ENCODE results near the gene CDK5RAP1.

CDK5RAP1 gene

DNA sequence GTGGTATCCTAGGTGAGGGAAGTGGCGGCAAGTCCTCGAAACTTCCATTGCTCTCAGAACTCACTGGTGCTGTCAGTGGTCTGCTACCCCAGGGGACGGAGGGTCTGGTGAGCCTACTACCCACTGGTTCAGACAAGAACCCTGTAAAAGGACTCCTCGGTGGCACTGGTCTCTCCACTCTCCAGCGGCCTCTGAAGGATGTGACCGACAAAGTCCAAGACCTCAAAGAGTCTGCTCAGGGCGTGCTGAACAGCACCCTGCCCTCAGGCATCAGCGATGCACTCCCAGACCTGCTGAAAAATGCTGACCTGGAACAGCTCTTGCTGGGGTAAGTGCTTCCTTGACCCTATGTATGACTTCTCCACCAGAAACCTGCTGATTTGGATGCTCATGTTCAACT lies 51.8 kb downstream of the CDK5RAP1 start (continued):
- TF ChIP-seq, protein P1, sequence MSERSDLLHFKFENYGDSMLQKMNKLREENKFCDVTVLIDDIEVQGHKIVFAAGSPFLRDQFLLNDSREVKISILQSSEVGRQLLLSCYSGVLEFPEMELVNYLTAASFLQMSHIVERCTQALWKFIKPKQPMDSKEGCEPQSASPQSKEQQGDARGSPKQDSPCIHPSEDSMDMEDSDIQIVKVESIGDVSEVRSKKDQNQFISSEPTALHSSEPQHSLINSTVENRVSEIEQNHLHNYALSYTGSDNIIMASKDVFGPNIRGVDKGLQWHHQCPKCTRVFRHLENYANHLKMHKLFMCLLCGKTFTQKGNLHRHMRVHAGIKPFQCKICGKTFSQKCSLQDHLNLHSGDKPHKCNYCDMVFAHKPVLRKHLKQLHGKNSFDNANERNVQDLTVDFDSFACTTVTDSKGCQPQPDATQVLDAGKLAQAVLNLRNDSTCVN (tag by site-specific recombination; optimal IDR thresholded peaks at IDR 0.05): no peak
- TF ChIP-seq ZNF24 (tag by site-specific recombination; IDR thresholded peaks at IDR 0.05): no peak
- no peak for TF ChIP-seq ZNF623 (tag by site-specific recombination; IDR thresholded peaks at IDR 0.05)
- TF ChIP-seq SP7 (tag by site-specific recombination; IDR thresholded peaks at IDR 0.05): no peak
- TF ChIP-seq, protein P2, sequence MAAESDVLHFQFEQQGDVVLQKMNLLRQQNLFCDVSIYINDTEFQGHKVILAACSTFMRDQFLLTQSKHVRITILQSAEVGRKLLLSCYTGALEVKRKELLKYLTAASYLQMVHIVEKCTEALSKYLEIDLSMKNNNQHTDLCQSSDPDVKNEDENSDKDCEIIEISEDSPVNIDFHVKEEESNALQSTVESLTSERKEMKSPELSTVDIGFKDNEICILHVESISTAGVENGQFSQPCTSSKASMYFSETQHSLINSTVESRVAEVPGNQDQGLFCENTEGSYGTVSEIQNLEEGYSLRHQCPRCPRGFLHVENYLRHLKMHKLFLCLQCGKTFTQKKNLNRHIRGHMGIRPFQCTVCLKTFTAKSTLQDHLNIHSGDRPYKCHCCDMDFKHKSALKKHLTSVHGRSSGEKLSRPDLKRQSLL (tag by site-specific recombination; IDR thresholded peaks at IDR 0.05): no peak
- no peak for TF ChIP-seq FEZF1 (tag by site-specific recombination; IDR thresholded peaks at IDR 0.05)
- TF ChIP-seq ZNF274 (IDR thresholded peaks at IDR 0.05; ENCODE audit: low read length): no peak
- no peak for TF ChIP-seq ZNF274 (tag by site-specific recombination; IDR thresholded peaks at IDR 0.05; ENCODE audit: borderline replicate concordance)
- TF ChIP-seq, protein P3, sequence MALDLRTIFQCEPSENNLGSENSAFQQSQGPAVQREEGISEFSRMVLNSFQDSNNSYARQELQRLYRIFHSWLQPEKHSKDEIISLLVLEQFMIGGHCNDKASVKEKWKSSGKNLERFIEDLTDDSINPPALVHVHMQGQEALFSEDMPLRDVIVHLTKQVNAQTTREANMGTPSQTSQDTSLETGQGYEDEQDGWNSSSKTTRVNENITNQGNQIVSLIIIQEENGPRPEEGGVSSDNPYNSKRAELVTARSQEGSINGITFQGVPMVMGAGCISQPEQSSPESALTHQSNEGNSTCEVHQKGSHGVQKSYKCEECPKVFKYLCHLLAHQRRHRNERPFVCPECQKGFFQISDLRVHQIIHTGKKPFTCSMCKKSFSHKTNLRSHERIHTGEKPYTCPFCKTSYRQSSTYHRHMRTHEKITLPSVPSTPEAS (tag by site-specific recombination; IDR thresholded peaks at IDR 0.05): no peak
- no peak for TF ChIP-seq ZNF211 (tag by site-specific recombination; IDR thresholded peaks at IDR 0.05; ENCODE audit: low read depth)

DNA sequence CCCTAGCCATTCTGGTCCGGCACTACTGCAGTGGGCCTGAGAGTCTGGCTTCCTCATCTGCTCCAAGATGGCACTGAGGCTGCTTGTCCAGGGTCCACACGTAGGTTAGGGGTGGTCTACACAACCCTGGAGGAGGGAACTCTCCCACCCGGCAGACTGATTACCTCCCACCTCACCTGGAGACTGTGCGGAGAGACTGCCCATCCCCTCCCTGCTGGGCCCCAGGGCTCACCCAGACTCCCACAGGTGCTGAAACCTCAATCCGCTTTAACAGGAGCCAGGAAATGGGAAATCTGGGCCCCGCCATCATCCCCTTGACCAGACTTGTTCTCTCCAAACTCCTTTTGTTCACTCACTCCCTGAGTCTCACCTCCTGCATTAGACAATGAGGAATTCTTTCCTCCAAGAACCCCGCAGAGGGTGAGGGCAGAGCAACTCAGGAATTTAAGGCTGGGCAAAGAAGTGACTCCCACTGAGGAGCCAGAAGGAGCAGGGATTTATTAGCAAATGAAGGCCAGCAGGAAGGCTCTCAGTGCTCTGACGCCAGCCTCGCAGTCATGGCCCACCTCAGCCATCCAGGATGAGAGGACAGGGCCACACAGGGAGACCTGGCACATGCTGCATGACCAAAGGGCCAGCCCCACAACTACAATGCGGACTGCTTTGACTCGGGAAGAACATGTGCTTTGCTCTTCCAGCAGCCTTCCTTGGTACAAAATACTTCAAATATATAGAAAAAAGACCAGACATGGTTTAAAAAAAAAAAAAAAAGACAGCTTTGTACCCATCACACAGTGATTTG lies 53.0 kb downstream of the CDK5RAP1 start:
- ChIA-PET CTCF (no interaction called here), POLR2A (no interaction called here)
- H3K4me3 ChIP-seq (ENCODE audit: low read depth, low read length): no peak overlapping the region
- H3K4me1 ChIP-seq (ENCODE audit: control insufficient read depth, insufficient read depth, low read length): no peaks in the 10 kb centered on the region
- H3K27ac ChIP-seq (ENCODE audit: extremely low read depth, low read depth, low read length): no peak overlapping the region
- peaks cover 0 to 13% of the 10 kb centered on the region in 2 experiments; a peak in 2 of 3 replicates for H3K36me3 ChIP-seq (ENCODE audit: control insufficient read depth in 2 of 2, insufficient read depth in 1 of 2, low read length in 2 of 2)
- H3K9me3 ChIP-seq (ENCODE audit: control insufficient read depth, insufficient read depth, low read depth, low read length): no peaks in the 10 kb centered on the region
- TF ChIP-seq ZNF658 (tag by site-specific recombination; IDR thresholded peaks at IDR 0.05) (no peak), ZNF792 (tag by site-specific recombination; IDR thresholded peaks at IDR 0.05) (no peak), ZNF239 (tag by site-specific recombination; IDR thresholded peaks at IDR 0.05) (no peak), GLIS2 (tag by site-specific recombination; IDR thresholded peaks at IDR 0.05) (no peak), ZNF211 (tag by site-specific recombination; IDR thresholded peaks at IDR 0.05; ENCODE audit: low read depth) (no peak), ZSCAN30 (tag by site-specific recombination; IDR thresholded peaks at IDR 0.05) (no peak), GFI1B (tag by site-specific recombination; IDR thresholded peaks at IDR 0.05) (no peak), ZNF791 (tag by site-specific recombination; IDR thresholded peaks at IDR 0.05) (no peak), ZNF157 (tag by site-specific recombination; IDR thresholded peaks at IDR 0.05) (no peak), REPIN1 (tag by site-specific recombination; IDR thresholded peaks at IDR 0.05; ENCODE audit: low read depth) (no peak), ZNF426 (tag by site-specific recombination; IDR thresholded peaks at IDR 0.05) (no peak), ZNF23 (tag by site-specific recombination; IDR thresholded peaks at IDR 0.05; ENCODE audit: borderline replicate concordance) (no peak), SP7 (tag by site-specific recombination; IDR thresholded peaks at IDR 0.05) (no peak)
- TF ChIP-seq, protein P4, sequence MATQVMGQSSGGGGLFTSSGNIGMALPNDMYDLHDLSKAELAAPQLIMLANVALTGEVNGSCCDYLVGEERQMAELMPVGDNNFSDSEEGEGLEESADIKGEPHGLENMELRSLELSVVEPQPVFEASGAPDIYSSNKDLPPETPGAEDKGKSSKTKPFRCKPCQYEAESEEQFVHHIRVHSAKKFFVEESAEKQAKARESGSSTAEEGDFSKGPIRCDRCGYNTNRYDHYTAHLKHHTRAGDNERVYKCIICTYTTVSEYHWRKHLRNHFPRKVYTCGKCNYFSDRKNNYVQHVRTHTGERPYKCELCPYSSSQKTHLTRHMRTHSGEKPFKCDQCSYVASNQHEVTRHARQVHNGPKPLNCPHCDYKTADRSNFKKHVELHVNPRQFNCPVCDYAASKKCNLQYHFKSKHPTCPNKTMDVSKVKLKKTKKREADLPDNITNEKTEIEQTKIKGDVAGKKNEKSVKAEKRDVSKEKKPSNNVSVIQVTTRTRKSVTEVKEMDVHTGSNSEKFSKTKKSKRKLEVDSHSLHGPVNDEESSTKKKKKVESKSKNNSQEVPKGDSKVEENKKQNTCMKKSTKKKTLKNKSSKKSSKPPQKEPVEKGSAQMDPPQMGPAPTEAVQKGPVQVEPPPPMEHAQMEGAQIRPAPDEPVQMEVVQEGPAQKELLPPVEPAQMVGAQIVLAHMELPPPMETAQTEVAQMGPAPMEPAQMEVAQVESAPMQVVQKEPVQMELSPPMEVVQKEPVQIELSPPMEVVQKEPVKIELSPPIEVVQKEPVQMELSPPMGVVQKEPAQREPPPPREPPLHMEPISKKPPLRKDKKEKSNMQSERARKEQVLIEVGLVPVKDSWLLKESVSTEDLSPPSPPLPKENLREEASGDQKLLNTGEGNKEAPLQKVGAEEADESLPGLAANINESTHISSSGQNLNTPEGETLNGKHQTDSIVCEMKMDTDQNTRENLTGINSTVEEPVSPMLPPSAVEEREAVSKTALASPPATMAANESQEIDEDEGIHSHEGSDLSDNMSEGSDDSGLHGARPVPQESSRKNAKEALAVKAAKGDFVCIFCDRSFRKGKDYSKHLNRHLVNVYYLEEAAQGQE (tag by site-specific recombination; IDR thresholded peaks at IDR 0.05): no peak
- TF ChIP-seq, protein P5, sequence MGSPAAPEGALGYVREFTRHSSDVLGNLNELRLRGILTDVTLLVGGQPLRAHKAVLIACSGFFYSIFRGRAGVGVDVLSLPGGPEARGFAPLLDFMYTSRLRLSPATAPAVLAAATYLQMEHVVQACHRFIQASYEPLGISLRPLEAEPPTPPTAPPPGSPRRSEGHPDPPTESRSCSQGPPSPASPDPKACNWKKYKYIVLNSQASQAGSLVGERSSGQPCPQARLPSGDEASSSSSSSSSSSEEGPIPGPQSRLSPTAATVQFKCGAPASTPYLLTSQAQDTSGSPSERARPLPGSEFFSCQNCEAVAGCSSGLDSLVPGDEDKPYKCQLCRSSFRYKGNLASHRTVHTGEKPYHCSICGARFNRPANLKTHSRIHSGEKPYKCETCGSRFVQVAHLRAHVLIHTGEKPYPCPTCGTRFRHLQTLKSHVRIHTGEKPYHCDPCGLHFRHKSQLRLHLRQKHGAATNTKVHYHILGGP (tag by site-specific recombination; IDR thresholded peaks at IDR 0.05): no peak
- TF ChIP-seq, protein P6, sequence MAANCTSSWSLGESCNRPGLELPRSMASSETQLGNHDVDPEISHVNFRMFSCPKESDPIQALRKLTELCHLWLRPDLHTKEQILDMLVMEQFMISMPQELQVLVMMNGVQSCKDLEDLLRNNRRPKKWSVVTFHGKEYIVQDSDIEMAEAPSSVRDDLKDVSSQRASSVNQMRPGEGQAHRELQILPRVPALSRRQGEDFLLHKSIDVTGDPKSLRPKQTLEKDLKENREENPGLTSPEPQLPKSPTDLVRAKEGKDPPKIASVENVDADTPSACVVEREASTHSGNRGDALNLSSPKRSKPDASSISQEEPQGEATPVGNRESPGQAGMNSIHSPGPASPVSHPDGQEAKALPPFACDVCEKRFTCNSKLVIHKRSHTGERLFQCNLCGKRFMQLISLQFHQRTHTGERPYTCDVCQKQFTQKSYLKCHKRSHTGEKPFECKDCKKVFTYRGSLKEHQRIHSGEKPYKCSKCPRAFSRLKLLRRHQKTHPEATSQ (tag by site-specific recombination; IDR thresholded peaks at IDR 0.05): no peak
- TF ChIP-seq, protein P7, sequence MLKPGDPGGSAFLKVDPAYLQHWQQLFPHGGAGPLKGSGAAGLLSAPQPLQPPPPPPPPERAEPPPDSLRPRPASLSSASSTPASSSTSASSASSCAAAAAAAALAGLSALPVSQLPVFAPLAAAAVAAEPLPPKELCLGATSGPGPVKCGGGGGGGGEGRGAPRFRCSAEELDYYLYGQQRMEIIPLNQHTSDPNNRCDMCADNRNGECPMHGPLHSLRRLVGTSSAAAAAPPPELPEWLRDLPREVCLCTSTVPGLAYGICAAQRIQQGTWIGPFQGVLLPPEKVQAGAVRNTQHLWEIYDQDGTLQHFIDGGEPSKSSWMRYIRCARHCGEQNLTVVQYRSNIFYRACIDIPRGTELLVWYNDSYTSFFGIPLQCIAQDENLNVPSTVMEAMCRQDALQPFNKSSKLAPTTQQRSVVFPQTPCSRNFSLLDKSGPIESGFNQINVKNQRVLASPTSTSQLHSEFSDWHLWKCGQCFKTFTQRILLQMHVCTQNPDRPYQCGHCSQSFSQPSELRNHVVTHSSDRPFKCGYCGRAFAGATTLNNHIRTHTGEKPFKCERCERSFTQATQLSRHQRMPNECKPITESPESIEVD (tag by site-specific recombination; IDR thresholded peaks at IDR 0.05): no peak
